ENCODE measurements around the gene FAM153A.
"Not testable (repeated sequence)": the region's sequence is repeated elsewhere in the genome, so short reads cannot be mapped to it uniquely, and the experiment has no call there.

- not testable (repeated sequence) for TF ChIP-seq POLR2A (IDR thresholded peaks at IDR 0.05; ENCODE audit: control extremely low read depth in 1 of 2, low read depth in 2 of 2, low read length in 2 of 2); TCF12 (IDR thresholded peaks at IDR 0.05; ENCODE audit: low read depth, low read length); CTCF (IDR thresholded peaks at IDR 0.05; ENCODE audit: control extremely low read depth in 1 of 3, insufficient read depth in 1 of 3, low read depth in 1 of 3, low read length in 3 of 3)
Measured at GRCh38 chr5:177692507-177692906, 90.2 kb downstream of the FAM153A start.
